Mesenchymal stem cell (in vitro differentiated cells and primary cell): ENCODE data around the gene C3orf70.

Experiments used
- DNase-seq: peaks from one replicate; pipeline ENCODE4 v3.0.0-alpha.2; 2013
- H2AFZ ChIP-seq: one replicate; pipeline ENCODE4 v1.6.1; 2013; ENCODE audit warnings: low read depth, mild to moderate bottlenecking, control low read depth, inconsistent platforms, low read length, moderate library complexity
- H2AK5ac ChIP-seq: 2 replicates; pipeline ENCODE4 v1.6.1; 2013; ENCODE audit warnings: low read length, moderate library complexity, mild to moderate bottlenecking, inconsistent platforms; ENCODE audit not compliant: severe bottlenecking
- H2BK120ac ChIP-seq: one replicate; pipeline ENCODE4 v1.6.1; 2013; ENCODE audit warnings: low read depth, mild to moderate bottlenecking, inconsistent platforms, low read length, moderate library complexity
- H2BK12ac ChIP-seq, 2 experiments: one replicate each; pipeline ENCODE4 v1.6.1; 2013; ENCODE audit warnings: inconsistent platforms in 2 of 2, low read length in 2 of 2, mild to moderate bottlenecking in 2 of 2, moderate library complexity in 2 of 2, control low read depth in 1 of 2
- H2BK15ac ChIP-seq: one replicate; pipeline ENCODE4 v1.6.1; 2013; ENCODE audit warnings: mild to moderate bottlenecking, low read depth, inconsistent platforms; ENCODE audit not compliant: poor library complexity, severe bottlenecking
- H2BK5ac ChIP-seq: 2 replicates; pipeline ENCODE4 v1.6.1; 2013; ENCODE audit warnings: low read depth, mild to moderate bottlenecking, low read length, control low read depth, inconsistent platforms; ENCODE audit not compliant: poor library complexity, severe bottlenecking
- H3K14ac ChIP-seq, 2 experiments: one replicate each; pipeline ENCODE4 v1.6.1; 2013; ENCODE audit warnings: inconsistent platforms in 2 of 2, low read length in 2 of 2, control low read depth in 1 of 2, mild to moderate bottlenecking in 1 of 2, moderate library complexity in 1 of 2
- H3K18ac ChIP-seq, 2 experiments: one replicate each; pipeline ENCODE4 v1.6.1; 2013; ENCODE audit warnings: inconsistent platforms in 2 of 2, low read length in 2 of 2, control low read depth in 1 of 2, low read depth in 1 of 2, mild to moderate bottlenecking in 1 of 2
- H3K23ac ChIP-seq, 2 experiments: one replicate each; pipeline ENCODE4 v1.6.1; 2013; ENCODE audit warnings: inconsistent platforms in 2 of 2, low read length in 2 of 2, mild to moderate bottlenecking in 2 of 2, moderate library complexity in 2 of 2, control low read depth in 1 of 2
- H3K27ac ChIP-seq: 2 replicates; pipeline ENCODE4 v1.5.1; 2013; ENCODE audit warnings: mild to moderate bottlenecking, moderate library complexity, low read length, control low read depth, inconsistent platforms; ENCODE audit not compliant: poor library complexity, severe bottlenecking
- H3K27me3 ChIP-seq, 2 experiments: 2 replicates each; pipeline versions ENCODE4 v1.6.1 to v1.7.0; 2013; ENCODE audit warnings: low read length in 2 of 2, mild to moderate bottlenecking in 2 of 2, moderate library complexity in 2 of 2, control low read depth in 1 of 2, inconsistent platforms in 1 of 2; ENCODE audit not compliant: control insufficient read depth in 1 of 2, insufficient read depth in 1 of 2
- H3K36me3 ChIP-seq, 2 experiments: 2 replicates each; pipeline versions ENCODE4 v1.6.1 to v1.7.0; 2013; ENCODE audit warnings: low read length in 2 of 2, control low read depth in 1 of 2, inconsistent platforms in 1 of 2, low read depth in 1 of 2, mild to moderate bottlenecking in 1 of 2; ENCODE audit not compliant: insufficient read depth in 2 of 2, control insufficient read depth in 1 of 2
- H3K4ac ChIP-seq, 2 experiments: one replicate each; pipeline ENCODE4 v1.6.1; 2013; ENCODE audit warnings: inconsistent platforms in 2 of 2, low read length in 2 of 2, mild to moderate bottlenecking in 2 of 2, moderate library complexity in 2 of 2, control low read depth in 1 of 2, low read depth in 1 of 2
- H3K4me1 ChIP-seq: 2 replicates; pipeline ENCODE4 v1.6.1; 2013; ENCODE audit warnings: low read depth, low read length, control low read depth; ENCODE audit not compliant: control insufficient read depth, insufficient read depth
- H3K4me2 ChIP-seq: 2 replicates; pipeline ENCODE4 v1.6.1; 2013; ENCODE audit warnings: low read length, mild to moderate bottlenecking, inconsistent platforms; ENCODE audit not compliant: poor library complexity, severe bottlenecking
- H3K4me3 ChIP-seq, 2 experiments: 2 replicates each; pipeline versions ENCODE4 v1.5.1 to v1.7.0; 2013; ENCODE audit warnings: low read length in 2 of 2, mild to moderate bottlenecking in 2 of 2, control low read depth in 1 of 2, low read depth in 1 of 2; ENCODE audit not compliant: insufficient read depth in 1 of 2
- H3K79me1 ChIP-seq: replicated peaks from 2 replicates; pipeline ENCODE4 v1.6.1; 2013; ENCODE audit warnings: mild to moderate bottlenecking, control low read depth, low read length, inconsistent platforms; ENCODE audit not compliant: poor library complexity, severe bottlenecking
- H3K9ac ChIP-seq: 2 replicates; pipeline ENCODE4 v1.7.0; 2013; ENCODE audit warnings: mild to moderate bottlenecking, low read length, moderate library complexity
- H3K9me3 ChIP-seq: 2 replicates; pipeline ENCODE4 v1.7.0; 2013; ENCODE audit warnings: mild to moderate bottlenecking, low read length; ENCODE audit not compliant: control insufficient read depth
- H4K8ac ChIP-seq: one replicate; pipeline ENCODE4 v1.6.1; 2013; ENCODE audit warnings: inconsistent platforms, mild to moderate bottlenecking, low read length, moderate library complexity
- H4K91ac ChIP-seq: one replicate; pipeline ENCODE4 v1.6.1; 2013; ENCODE audit warnings: mild to moderate bottlenecking, low read length, inconsistent platforms
- WGBS: methylation state at CpG from one replicate; pipeline ENCODE4 v1.1.7; 2013; ENCODE audit warnings: mixed read lengths; 5-methylcytosine and 5-hydroxymethylcytosine counted together

C3orf70 gene

GRCh38 chr3:185052631-185053030, 100.2 kb downstream of the C3orf70 start:
- H3K36me3 ChIP-seq: peaks cover 47 to 83% of the 10 kb centered on the region in 2 experiments
- H3K4me2 ChIP-seq: no peak overlapping the region
- H2BK120ac ChIP-seq: no peak overlapping the region
- no peaks in the 10 kb centered on the region for H3K27me3 ChIP-seq
- H3K4me1 ChIP-seq: no peaks in the 10 kb centered on the region
- no peak overlapping the region for H2BK12ac ChIP-seq
- H4K91ac ChIP-seq: no peak overlapping the region
- 83% methylated on average over 6 of the region's 6 CpGs for WGBS
- H2AK5ac ChIP-seq: no peak overlapping the region
- no peak overlapping the region for H3K23ac ChIP-seq
- no peak overlapping the region for H3K9ac ChIP-seq
- H3K4me3 ChIP-seq: no peak overlapping the region
- peaks cover 12% of the 10 kb centered on the region for H3K9me3 ChIP-seq
- H2BK15ac ChIP-seq: no peak overlapping the region
- no peak overlapping the region for H2AFZ ChIP-seq
- H3K79me1 ChIP-seq: no peaks in the 10 kb centered on the region
- no peak overlapping the region for H3K18ac ChIP-seq
- no peak overlapping the region for H3K14ac ChIP-seq
- no peak overlapping the region for H3K27ac ChIP-seq
- DNase-seq: no peak
- H4K8ac ChIP-seq: no peak overlapping the region
- H3K4ac ChIP-seq: no peak overlapping the region
- no peak overlapping the region for H2BK5ac ChIP-seq

- no peak overlapping the region for H2BK12ac ChIP-seq
- H3K9me3 ChIP-seq: peaks cover 5% of the 10 kb centered on the region
- H3K14ac ChIP-seq: no peak overlapping the region
- peak overlapping the region; percentile 3 for H4K91ac ChIP-seq
- H3K4ac ChIP-seq: no peak overlapping the region
- no peak overlapping the region for H2AK5ac ChIP-seq
- H2AFZ ChIP-seq: no peak overlapping the region
- H3K23ac ChIP-seq: no peak overlapping the region
- H3K27ac ChIP-seq: no peak overlapping the region
- H2BK5ac ChIP-seq: no peak overlapping the region
- H3K4me1 ChIP-seq: no peaks in the 10 kb centered on the region
- H3K9ac ChIP-seq: no peak overlapping the region
- no peak overlapping the region for H2BK15ac ChIP-seq
- no peak overlapping the region for H3K18ac ChIP-seq
- H3K36me3 ChIP-seq: peaks cover 51 to 83% of the 10 kb centered on the region in 2 experiments
- H4K8ac ChIP-seq: no peak overlapping the region
- H2BK120ac ChIP-seq: no peak overlapping the region
- WGBS: 97% methylated on average over 8 of the region's 8 CpGs
- H3K4me3 ChIP-seq: no peak overlapping the region
- H3K4me2 ChIP-seq: no peak overlapping the region
- DNase-seq: no peak
- no peaks in the 10 kb centered on the region for H3K27me3 ChIP-seq
- H3K79me1 ChIP-seq: no peaks in the 10 kb centered on the region
Measured at GRCh38 chr3:185051801-185052200, 101.1 kb downstream of the C3orf70 start.

- Histone ChIP-seq H3K23ac (no peak overlapping the region), H2BK15ac (no peak overlapping the region)
- WGBS: 93% methylated on average over 4 of the region's 4 CpGs
Measured at GRCh38 chr3:185049710-185050109, 103.2 kb downstream of the C3orf70 start.

GRCh38 chr3:185046603-185047002, 106.3 kb downstream of the C3orf70 start:
- no peak for DNase-seq
- H3K4me2 ChIP-seq: no peak overlapping the region
- no peaks in the 10 kb centered on the region for H3K4me1 ChIP-seq
- 93% methylated on average over 4 of the region's 4 CpGs for WGBS
- H3K27ac ChIP-seq: no peak overlapping the region
- no peaks in the 10 kb centered on the region for H3K79me1 ChIP-seq
- H2AFZ ChIP-seq: no peak overlapping the region
- H3K9ac ChIP-seq: peak overlapping the region; percentile 72
- H4K91ac ChIP-seq: no peak overlapping the region
- no peak overlapping the region for H2BK120ac ChIP-seq
- H3K4me3 ChIP-seq: peak overlapping the region in 1 of 2 experiments; percentile 20
- no peaks in the 10 kb centered on the region for H3K27me3 ChIP-seq
- no peak overlapping the region for H2BK12ac ChIP-seq
- H3K23ac ChIP-seq: no peak overlapping the region
- H2AK5ac ChIP-seq: no peak overlapping the region
- H3K4ac ChIP-seq: no peak overlapping the region
- H4K8ac ChIP-seq: no peak overlapping the region
- H3K36me3 ChIP-seq: peaks cover 37 to 38% of the 10 kb centered on the region in 2 experiments
- no peaks in the 10 kb centered on the region for H3K9me3 ChIP-seq
- H2BK15ac ChIP-seq: no peak overlapping the region
- H3K18ac ChIP-seq: no peak overlapping the region
- no peak overlapping the region for H2BK5ac ChIP-seq
- H3K14ac ChIP-seq: no peak overlapping the region

More at GRCh38 chr3:185049710-185050109, 103.2 kb downstream of the C3orf70 start:
- no peak overlapping the region for H2BK12ac ChIP-seq
- H3K18ac ChIP-seq: no peak overlapping the region
- H3K14ac ChIP-seq: no peak overlapping the region
- no peaks in the 10 kb centered on the region for H3K4me1 ChIP-seq
- no peak overlapping the region for H2BK120ac ChIP-seq
- no peak overlapping the region for H3K4ac ChIP-seq
- H3K79me1 ChIP-seq: no peaks in the 10 kb centered on the region
- H4K8ac ChIP-seq: no peak overlapping the region
- no peak overlapping the region for H3K4me3 ChIP-seq
- no peak for DNase-seq
- H3K4me2 ChIP-seq: no peak overlapping the region
- no peak overlapping the region for H3K27ac ChIP-seq
- no peak overlapping the region for H2AFZ ChIP-seq
- no peaks in the 10 kb centered on the region for H3K27me3 ChIP-seq
- no peaks in the 10 kb centered on the region for H3K9me3 ChIP-seq
- peaks cover 51 to 65% of the 10 kb centered on the region in 2 experiments for H3K36me3 ChIP-seq
- H4K91ac ChIP-seq: no peak overlapping the region
- no peak overlapping the region for H3K9ac ChIP-seq
- no peak overlapping the region for H2BK5ac ChIP-seq
- no peak overlapping the region for H2AK5ac ChIP-seq
